H9 (cell line): ENCODE measurements around the gene SNRNP70. TPM values are rescaled to one million over a fixed set of nuclear protein-coding genes. Genes with fewer than 3 reads are reported as not detected.

Experiments used
- DNase-seq: peaks from one replicate; pipeline ENCODE4 v3.0.0-alpha.2; 2017
- H2AFZ ChIP-seq: one replicate; pipeline ENCODE4 v1.6.1; 2013; ENCODE audit warnings: mild to moderate bottlenecking, low read length, control low read depth, moderate library complexity
- H2AK5ac ChIP-seq: 2 replicates; pipeline ENCODE4 v1.6.1; 2013; ENCODE audit warnings: low read length, control low read depth, mixed read lengths; ENCODE audit not compliant: insufficient read length
- H2BK120ac ChIP-seq: one replicate; pipeline ENCODE4 v1.6.1; 2013; ENCODE audit warnings: low read depth, mild to moderate bottlenecking, low read length, control low read depth, inconsistent platforms; ENCODE audit not compliant: poor library complexity, severe bottlenecking
- H2BK12ac ChIP-seq: 2 replicates; pipeline ENCODE4 v1.6.1; 2013; ENCODE audit warnings: low read length, control low read depth, mixed read lengths, low read depth; ENCODE audit not compliant: insufficient read length
- H2BK15ac ChIP-seq: 2 replicates; pipeline ENCODE4 v1.6.1; 2013; ENCODE audit warnings: low read depth, low read length, control low read depth
- H2BK20ac ChIP-seq: one replicate; pipeline ENCODE4 v1.6.1; 2013; ENCODE audit warnings: low read depth, mild to moderate bottlenecking, low read length, control low read depth, inconsistent platforms; ENCODE audit not compliant: poor library complexity, severe bottlenecking
- H2BK5ac ChIP-seq: 2 replicates; pipeline ENCODE4 v1.6.1; 2013; ENCODE audit warnings: low read length, control low read depth, mixed read lengths; ENCODE audit not compliant: insufficient read length
- H3K14ac ChIP-seq: 2 replicates; pipeline ENCODE4 v1.6.1; 2013; ENCODE audit warnings: low read length, control low read depth; ENCODE audit not compliant: insufficient read depth
- H3K18ac ChIP-seq: 2 replicates; pipeline ENCODE4 v1.6.1; 2013; ENCODE audit warnings: low read depth, mild to moderate bottlenecking, mixed read lengths, low read length, control low read depth; ENCODE audit not compliant: insufficient read length
- H3K23ac ChIP-seq: 2 replicates; pipeline ENCODE4 v1.6.1; 2013; ENCODE audit warnings: low read length, control low read depth, mixed read lengths, low read depth; ENCODE audit not compliant: insufficient read length
- H3K23me2 ChIP-seq: 2 replicates; pipeline ENCODE4 v1.6.1; 2013; ENCODE audit warnings: low read depth, mild to moderate bottlenecking, mixed read lengths, low read length, control low read depth; ENCODE audit not compliant: insufficient read length, poor library complexity, severe bottlenecking
- H3K27ac ChIP-seq: 2 replicates; pipeline ENCODE4 v1.5.1; 2013; ENCODE audit warnings: low read length, control low read depth, mixed read lengths, low read depth; ENCODE audit not compliant: insufficient read length
- H3K27me3 ChIP-seq: 2 replicates; pipeline ENCODE4 v1.6.1; 2013; ENCODE audit warnings: low read length, control low read depth, inconsistent platforms; ENCODE audit not compliant: insufficient read depth
- H3K4ac ChIP-seq: 2 replicates; pipeline ENCODE4 v1.6.1; 2013; ENCODE audit warnings: low read depth, mild to moderate bottlenecking, control low read depth, inconsistent platforms, low read length, moderate library complexity
- H3K4me1 ChIP-seq: 2 replicates; pipeline ENCODE4 v1.6.1; 2013; ENCODE audit warnings: low read length, control low read depth, inconsistent platforms; ENCODE audit not compliant: insufficient read depth
- H3K4me2 ChIP-seq: 2 replicates; pipeline ENCODE4 v1.6.1; 2013; ENCODE audit warnings: low read length, control low read depth, mixed read lengths; ENCODE audit not compliant: insufficient read length, insufficient read depth
- H3K56ac ChIP-seq: 2 replicates; pipeline ENCODE4 v1.6.1; 2013; ENCODE audit warnings: low read depth, mild to moderate bottlenecking, mixed read lengths, low read length, control low read depth; ENCODE audit not compliant: insufficient read length
- H3K79me1 ChIP-seq: 2 replicates; pipeline ENCODE4 v1.6.1; 2013; ENCODE audit warnings: low read depth, mild to moderate bottlenecking, moderate library complexity, low read length, control low read depth, inconsistent platforms; ENCODE audit not compliant: insufficient read depth, poor library complexity, severe bottlenecking
- H3K79me2 ChIP-seq: 2 replicates; pipeline ENCODE4 v1.6.1; 2013; ENCODE audit warnings: low read length, control low read depth, inconsistent platforms; ENCODE audit not compliant: insufficient read depth
- H3K9ac ChIP-seq: 2 replicates; pipeline ENCODE4 v1.6.1; 2013; ENCODE audit warnings: low read length, control low read depth, mixed read lengths; ENCODE audit not compliant: insufficient read length; ENCODE audit errors: extremely low read depth
- H3K9me3 ChIP-seq: one replicate; pipeline ENCODE4 v1.6.1; 2013; ENCODE audit warnings: low read depth, low read length, inconsistent platforms; ENCODE audit not compliant: control insufficient read depth
- H3T11ph ChIP-seq: one replicate; pipeline ENCODE4 v1.6.1; 2013; ENCODE audit warnings: mild to moderate bottlenecking, low read length, control low read depth, inconsistent platforms
- H4K20me1 ChIP-seq: one replicate; pipeline ENCODE4 v1.6.1; 2013; ENCODE audit not compliant: control insufficient read depth, insufficient read length, insufficient read depth
- H4K5ac ChIP-seq: 2 replicates; pipeline ENCODE4 v1.6.1; 2013; ENCODE audit warnings: low read depth, mild to moderate bottlenecking, mixed read lengths, low read length, control low read depth; ENCODE audit not compliant: insufficient read length
- H4K8ac ChIP-seq: replicated peaks from 2 replicates; pipeline ENCODE4 v1.6.1; 2013; ENCODE audit warnings: low read length, control low read depth, mixed read lengths, low read depth; ENCODE audit not compliant: insufficient read length
- H4K91ac ChIP-seq: 2 replicates; pipeline ENCODE4 v1.6.1; 2013; ENCODE audit warnings: low read depth, mild to moderate bottlenecking, moderate library complexity, mixed read lengths, low read length, control low read depth; ENCODE audit not compliant: insufficient read length
- H3K27ac Mint-ChIP-seq, 3 experiments: 2 replicates in 2 of 3; 3 replicates in 1 of 3; pipeline ENCODE4 v1.8.0; 2020 to 2021; ENCODE audit warnings: mixed read lengths in 3 of 3, mild to moderate bottlenecking in 1 of 3, moderate library complexity in 1 of 3
- H3K27me3 Mint-ChIP-seq: 2 replicates; pipeline ENCODE4 v1.8.0; 2021; ENCODE audit warnings: low read depth, mild to moderate bottlenecking, moderate library complexity, mixed read lengths
- H3K36me3 Mint-ChIP-seq, 3 experiments: 2 replicates in 2 of 3; 3 replicates in 1 of 3; pipeline ENCODE4 v1.8.0; 2020 to 2021; ENCODE audit warnings: low read depth in 3 of 3, mixed read lengths in 3 of 3; ENCODE audit not compliant: insufficient read depth in 1 of 3
- H3K4me1 Mint-ChIP-seq, 2 experiments: 2 replicates each; pipeline ENCODE4 v1.8.0; 2020; ENCODE audit warnings: mixed read lengths in 2 of 2
- H3K4me3 Mint-ChIP-seq, 2 experiments: 2 replicates in 1 of 2; 3 replicates in 1 of 2; pipeline ENCODE4 v1.8.0; 2020 to 2021; ENCODE audit warnings: mild to moderate bottlenecking in 2 of 2, mixed read lengths in 2 of 2, moderate library complexity in 1 of 2
- H3K9me3 Mint-ChIP-seq, 2 experiments: 2 replicates in 1 of 2; 3 replicates in 1 of 2; pipeline ENCODE4 v1.8.0; 2020; ENCODE audit warnings: mild to moderate bottlenecking in 2 of 2, mixed read lengths in 2 of 2, moderate library complexity in 1 of 2
- CTCF ChIP-seq: fragments of 200-600 bp; sonication (generic); conservative IDR thresholded peaks from 3 replicates; pipeline ENCODE4 v1.8.0; 2021; ENCODE audit warnings: antibody characterized with exemption, mild to moderate bottlenecking
- WGBS: extraction: QIAGEN DNeasy Blood & Tissue Kit; methylation state at CpG from one replicate; pipeline ENCODE4 v1.1.7; 2013; ENCODE audit warnings: missing lambda C conversion rate, low lambda C conversion rate, mixed read lengths; ENCODE audit not compliant: insufficient read length; ENCODE audit errors: extremely low coverage; 5-methylcytosine and 5-hydroxymethylcytosine counted together
- total RNA-seq: library from RNA; stranded (reverse); gene quantifications from 2 replicates; pipeline ENCODE4 v1.2.1, GENCODE V29; 2021

SNRNP70 gene
- total RNA-seq, 1 experiment from 2014 or later = 295 TPM

GRCh38 chr19:49067554-49067953 lies 17.7 kb upstream of the SNRNP70 start:
- Histone ChIP-seq H3T11ph (no peak overlapping the region), H3K56ac (no peak overlapping the region), H3K18ac (no peak overlapping the region), H4K20me1 (no peaks in the 10 kb centered on the region), H4K8ac (no peak overlapping the region), H3K14ac (no peak overlapping the region), H3K79me1 (no peaks in the 10 kb centered on the region), H2BK15ac (no peak overlapping the region; the same call in 1 of the 2 replicates), H2AK5ac (no peak overlapping the region), H3K9me3 (no peaks in the 10 kb centered on the region), H4K91ac (no peak overlapping the region), H2BK120ac (no peak overlapping the region), H3K4ac (no peak overlapping the region), H3K79me2 (no peaks in the 10 kb centered on the region), H2BK12ac (no peak overlapping the region), H3K27ac (no peak overlapping the region), H3K4me2 (no peak overlapping the region), H2BK20ac (no peak overlapping the region), H2AFZ (no peak overlapping the region), H3K4me1 (peaks cover 2% of the 10 kb centered on the region; the same call in 1 of the 2 replicates), H3K23ac (no peak overlapping the region), H3K27me3 (peaks cover 36% of the 10 kb centered on the region; the same call in 1 of the 2 replicates), H2BK5ac (no peak overlapping the region), H3K9ac (no peak overlapping the region), H4K5ac (no peak overlapping the region), H3K23me2 (peaks cover 3% of the 10 kb centered on the region)
- no peak overlapping the region for H3K4me3 Mint-ChIP-seq
- peaks cover 7 to 14% of the 10 kb centered on the region in 2 experiments; a peak in 4 of 5 replicates for H3K9me3 Mint-ChIP-seq
- peaks cover 83% of the 10 kb centered on the region for H3K27me3 Mint-ChIP-seq
- no CpG with 5 or more reads among the region's 3 CpGs for WGBS
- no peak for TF ChIP-seq CTCF
- no peak overlapping the region for H3K27ac Mint-ChIP-seq
- H3K36me3 Mint-ChIP-seq = peaks cover 0 to 4% (median 3%) of the 10 kb centered on the region in 3 experiments; a peak in 3 of 7 replicates
- H3K4me1 Mint-ChIP-seq = peaks cover 29 to 46% of the 10 kb centered on the region in 2 experiments
- DNase-seq = no peak
